K562 (cell line): ENCODE measurements around the gene CAPZB. TPM values are rescaled to one million over a fixed set of nuclear protein-coding genes. Genes with fewer than 3 reads are reported as not detected.

Experiments
- ATAC-seq: fragments of 200-7000 bp; cut with Tn5 transposase; 3 replicates; pipeline ENCODE4 v1.9.1; 2020; ENCODE audit warnings: moderate library complexity
- BruUV-seq: library from RNA; stranded (reverse); fragments of 400-500 nt; replicated peaks from 2 replicates; lab custom pipeline; 2021; lab: Mats Ljungman, UMichigan
- CTCF ChIA-PET: fragments of 300-600 bp; formaldehyde crosslinking; extraction: SDS; loops from one replicate; lab custom pipeline; 2021; ENCODE audit warnings: low intra/inter-chr PET ratio; lab: Yijun Ruan, JAX
- POLR2A ChIA-PET: fragments of 300-600, 350-650 bp; sonication (Branson Sonifier 250); formaldehyde crosslinking; extraction: SDS; loops from one replicate; lab custom pipeline; 2021; ENCODE audit warnings: antibody characterized with exemption, inconsistent platforms; lab: Yijun Ruan, JAX
- DNase-seq, 4 experiments: peaks; one replicate each; pipeline versions ENCODE4 v3.0.0 to v3.0.0-alpha.2; 2011 to 2018; ENCODE audit warnings: low spot score in 3 of 4, mixed read lengths in 3 of 4; ENCODE audit errors: extremely low read depth in 1 of 4
- FAIRE-seq: peaks from 2 replicates; lab custom pipeline; 2011; peaks lifted over from hg19 to GRCh38; lab: Jason Lieb, UNC
- H2AFZ ChIP-seq: 2 replicates; pipeline ENCODE4 v1.6.0; 2011; ENCODE audit warnings: low read depth, low read length, control low read depth, inconsistent platforms
- H3K27ac ChIP-seq: fragments of 200-600 bp; 3 replicates; pipeline ENCODE4 v1.8.0; 2011; ENCODE audit warnings: low read depth, mild to moderate bottlenecking, control low read depth, inconsistent platforms, low read length, moderate library complexity, mixed read lengths; ENCODE audit errors: extremely low read depth
- H3K27me3 ChIP-seq, 2 experiments: fragments of 300-600 bp in 1 of 2; 2 replicates in 1 of 2; 3 replicates in 1 of 2; pipeline versions ENCODE4 v1.6.0 to v1.8.0; 2011; ENCODE audit warnings: inconsistent platforms in 2 of 2, low read length in 2 of 2, mild to moderate bottlenecking in 1 of 2, mixed read lengths in 1 of 2, moderate library complexity in 1 of 2; ENCODE audit not compliant: control insufficient read depth in 2 of 2, insufficient read depth in 2 of 2
- H3K36me3 ChIP-seq: fragments of 300-600 bp; 3 replicates; pipeline ENCODE4 v1.8.0; 2011; ENCODE audit warnings: mild to moderate bottlenecking, low read length, inconsistent platforms; ENCODE audit not compliant: control insufficient read depth, insufficient read depth
- H3K4me1 ChIP-seq, 2 experiments: fragments of 200-600 bp in 1 of 2; replicated peaks in 1 of 2; 2 replicates in 1 of 2; 3 replicates in 1 of 2; pipeline versions ENCODE4 v1.5.1 to v1.8.0; 2011; ENCODE audit warnings: inconsistent platforms in 2 of 2, low read length in 2 of 2, mild to moderate bottlenecking in 1 of 2, mixed read lengths in 1 of 2, moderate library complexity in 1 of 2; ENCODE audit not compliant: control insufficient read depth in 2 of 2, insufficient read depth in 2 of 2
- H3K4me2 ChIP-seq: 2 replicates; pipeline ENCODE4 v1.6.1; 2011; ENCODE audit warnings: low read length, control low read depth, inconsistent platforms, mixed read lengths; ENCODE audit not compliant: insufficient read depth
- H3K4me3 ChIP-seq: fragments of 200-600 bp; sonication (generic), shearing (Covaris generic); 2 replicates; pipeline ENCODE4 v1.5.1; 2016; ENCODE audit warnings: control low read depth, inconsistent platforms
- H3K79me2 ChIP-seq: fragments of 200-600 bp; 3 replicates; pipeline ENCODE4 v1.8.0; 2011; ENCODE audit warnings: low read length, inconsistent platforms; ENCODE audit not compliant: control insufficient read depth, insufficient read depth
- H3K9ac ChIP-seq, 2 experiments: 2 replicates each; pipeline versions ENCODE4 v1.6.0 to v1.6.1; 2011; ENCODE audit warnings: low read depth in 2 of 2, low read length in 2 of 2, control low read depth in 1 of 2, inconsistent platforms in 1 of 2, mild to moderate bottlenecking in 1 of 2, mixed read lengths in 1 of 2; ENCODE audit not compliant: insufficient read depth in 1 of 2
- H3K9me1 ChIP-seq: one replicate; pipeline ENCODE4 v1.6.0; 2011; ENCODE audit warnings: inconsistent platforms, mild to moderate bottlenecking, low read length, moderate library complexity; ENCODE audit not compliant: control insufficient read depth, insufficient read depth
- H3K9me3 ChIP-seq: replicated peaks from 2 replicates; pipeline ENCODE4 v1.5.1; 2011; ENCODE audit warnings: low read depth, low read length, inconsistent platforms; ENCODE audit not compliant: control insufficient read depth, insufficient read depth
- H4K20me1 ChIP-seq: replicated peaks from 2 replicates; pipeline ENCODE4 v1.6.1; 2011; ENCODE audit warnings: low read length, inconsistent platforms, mixed read lengths; ENCODE audit not compliant: control insufficient read depth, insufficient read depth
- ATF1 ChIP-seq, 2 experiments: fragments of 450-650 bp in 1 of 2; IDR thresholded peaks; 2 replicates each; pipeline ENCODE4 v1.6.1; 2016; ENCODE audit warnings: missing compliant biosample characterization in 1 of 2, missing genetic modification characterization in 1 of 2
- BHLHE40 ChIP-seq: IDR thresholded peaks from 2 replicates; pipeline ENCODE4 v1.6.1; 2011; ENCODE audit warnings: low read length, improper control_type of control experiment
- CBFA2T2 ChIP-seq: fragments of 450-650 bp; conservative IDR thresholded peaks from 2 replicates; pipeline ENCODE4 v1.6.1; 2017; ENCODE audit warnings: mild to moderate bottlenecking
- CBFA2T3 ChIP-seq: fragments of 450-650 bp; IDR thresholded peaks from 2 replicates; pipeline ENCODE4 v1.6.1; 2017
- EP300 ChIP-seq: IDR thresholded peaks from 2 replicates; pipeline ENCODE4 v1.6.1; 2012; ENCODE audit warnings: low read length, improper control_type of control experiment
- HDAC2 ChIP-seq: fragments of 450-650 bp; IDR thresholded peaks from 2 replicates; pipeline ENCODE4 v1.6.1; 2016; ENCODE audit warnings: mild to moderate bottlenecking
- HIVEP1 ChIP-seq: fragments of 250-450 bp; sonication (Bioruptor Pico); IDR thresholded peaks from 2 replicates; pipeline ENCODE4 v1.4.0; 2020; ENCODE audit warnings: mild to moderate bottlenecking
- HNRNPK ChIP-seq: fragments of 200-400 bp; formaldehyde crosslinking; IDR thresholded peaks from one replicate; pipeline ENCODE4 v1.6.1; 2018; ENCODE audit warnings: mild to moderate bottlenecking, low read depth, low read length; ENCODE audit not compliant: poor library complexity, severe bottlenecking
- JUND ChIP-seq, 2 experiments: IDR thresholded peaks; 2 replicates in 1 of 2; 3 replicates in 1 of 2; pipeline ENCODE4 v1.6.1; 2011; ENCODE audit warnings: borderline replicate concordance in 2 of 2, low read depth in 2 of 2, low read length in 2 of 2, improper control_type of control experiment in 1 of 2, missing biosample characterization in 1 of 2, missing genetic modification characterization in 1 of 2, missing genetic modification reagents in 1 of 2
- KDM1A ChIP-seq, 2 experiments: fragments of 450-650 bp; IDR thresholded peaks; 2 replicates each; pipeline ENCODE4 v1.6.1; 2016; ENCODE audit warnings: mild to moderate bottlenecking in 2 of 2
- MECOM ChIP-seq: fragments of 250-450 bp; sonication (Bioruptor Pico); IDR thresholded peaks from 2 replicates; pipeline ENCODE4 v1.8.0; 2022; ENCODE audit warnings: inconsistent platforms
- MYC ChIP-seq, 2 experiments: fragments of 250-450 bp in 1 of 2; sonication (Bioruptor Pico) in 1 of 2; IDR thresholded peaks; 2 replicates each; pipeline versions ENCODE4 v1.5.1 to v1.6.1; 2012 to 2021; ENCODE audit warnings: low read depth in 2 of 2, borderline replicate concordance in 1 of 2, improper control_type of control experiment in 1 of 2, low read length in 1 of 2, mild to moderate bottlenecking in 1 of 2, moderate library complexity in 1 of 2
- NBN ChIP-seq: fragments of 450-650 bp; IDR thresholded peaks from 2 replicates; pipeline ENCODE4 v1.6.1; 2016; ENCODE audit warnings: low read depth, mild to moderate bottlenecking
- NFE2 ChIP-seq: IDR thresholded peaks from 2 replicates; pipeline ENCODE4 v1.6.1; 2014; ENCODE audit warnings: antibody characterized with exemption, low read depth
- POU5F1 ChIP-seq: fragments of 150-350 bp; IDR thresholded peaks from 2 replicates; pipeline ENCODE4 v1.6.1; 2014; ENCODE audit warnings: borderline replicate concordance, low read length, low read depth, mild to moderate bottlenecking; ENCODE audit not compliant: partially characterized antibody
- TBL1XR1 ChIP-seq, 2 experiments: IDR thresholded peaks; 2 replicates each; pipeline ENCODE4 v1.6.1; 2012; ENCODE audit warnings: improper control_type of control experiment in 2 of 2, low read length in 2 of 2, mild to moderate bottlenecking in 1 of 2
- TEAD1 ChIP-seq, 2 experiments: fragments of 450-650 bp in 1 of 2; sonication (generic) in 1 of 2; formaldehyde crosslinking; IDR thresholded peaks; 2 replicates each; pipeline versions ENCODE4 v1.4.0 to v1.8.0; 2020 to 2022; ENCODE audit warnings: mild to moderate bottlenecking in 2 of 2, missing genetic modification reagents in 1 of 2
- WGBS: fragments of 100-300 bp; shearing (Covaris generic); methylation state at CpG from one replicate; pipeline ENCODE4 v1.1.6; 2016; ENCODE audit warnings: low coverage, mixed read lengths; ENCODE audit not compliant: insufficient coverage; ENCODE audit errors: missing lambda C conversion rate; 5-methylcytosine and 5-hydroxymethylcytosine counted together
- in situ Hi-C: fragments of 300-500 bp; cut with MboI; formaldehyde crosslinking; loops from 4 replicates; pipeline ENCODE4 v1.15.0; 2018; ENCODE audit warnings: inconsistent platforms, mixed read lengths
- intact Hi-C: fragments of 100-400 bp; cut with micrococcal nuclease; formaldehyde crosslinking; loops from 2 replicates; pipeline ENCODE4 v1.14.2; 2022
- polyA plus RNA-seq, 8 experiments: library from polyadenylated mRNA; depleted of rRNA in 4 of 8; stranded (reverse) in 5 of 8; unstranded in 3 of 8; fragments of >200 nt; fragmentation: Nextera tagmentation in 2 of 8; fragmentation: Illumina TruSeq in 1 of 8; extraction: Ambion mirVana in 2 of 8; extraction: Trizol in 1 of 8; gene quantifications; 2 replicates each; pipeline versions ENCODE4 v1.2.1 to v1.2.3, GENCODE V29; 2011 to 2014; ENCODE audit warnings: inconsistent platforms in 1 of 8, missing spikeins in 1 of 8
- total RNA-seq, 7 experiments: library from RNA; depleted of rRNA in 6 of 7; stranded (reverse); fragments of >200 nt in 6 of 7; fragmentation: Illumina TruSeq in 2 of 7; extraction: Trizol in 2 of 7; gene quantifications; 2 replicates each; pipeline versions ENCODE4 v1.2.1 to v1.2.3, GENCODE V29; 2011 to 2021; ENCODE audit warnings: low replicate concordance in 1 of 7
- TF ChIP-seq, protein P1 (sequence below): fragments of 450-650 bp; formaldehyde crosslinking; IDR thresholded peaks from 2 replicates; pipeline ENCODE4 v1.4.0; 2020; ENCODE audit warnings: mild to moderate bottlenecking, moderate library complexity
- TF ChIP-seq, protein P2 (sequence below), 2 experiments: fragments of 250-450 bp in 1 of 2; fragments of 450-650 bp in 1 of 2; sonication (Bioruptor Pico) in 1 of 2; IDR thresholded peaks; 2 replicates each; pipeline versions ENCODE4 v1.6.1 to v1.8.0; 2016 to 2021; ENCODE audit warnings: mild to moderate bottlenecking in 2 of 2, moderate library complexity in 2 of 2, missing compliant biosample characterization in 1 of 2, missing genetic modification characterization in 1 of 2
- TF ChIP-seq, protein P3 (sequence below): fragments of 450-650 bp; IDR thresholded peaks from 2 replicates; pipeline ENCODE4 v1.6.1; 2016; ENCODE audit warnings: low read depth, mild to moderate bottlenecking, moderate library complexity

The CAPZB gene
- total and polyA plus RNA-seq, 9 of the 15 experiments (the other 6 are each of a cell fraction or from before 2014, with no cell fraction given): 57.6 to 297 (median 125) TPM

DNA sequence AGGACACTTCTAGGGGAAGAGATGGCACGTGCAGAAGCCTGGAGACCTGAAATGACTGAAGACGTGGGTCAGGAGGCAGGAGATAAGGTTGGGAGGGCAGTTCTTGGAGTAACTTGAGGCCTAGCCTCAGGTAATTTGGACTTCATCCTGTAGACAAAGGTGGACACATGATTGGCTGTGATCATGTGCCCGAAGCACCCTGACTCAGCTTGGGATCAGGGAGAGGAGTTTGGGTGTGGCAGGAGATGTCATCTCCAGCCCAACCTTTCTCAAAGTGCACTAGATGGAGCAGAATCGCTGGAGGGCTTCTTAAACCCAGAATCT lies 171.7 kb downstream of the CAPZB start:
- no peak overlapping the region for H2AFZ ChIP-seq
- peak overlapping the region; percentile 91 for H3K4me2 ChIP-seq
- ChIA-PET POLR2A (interaction anchor here (0.6 to 2.8 kb wide), 8 partner anchors 8 to 135 kb away, joined by 3 to 21 read pairs (median 4); partner anchors contain the start of genes EMC1 and MRTO4), CTCF (no interaction called here)
- DNase-seq: peak; percentile 55 to 81 (median 62)
- WGBS: 8% methylated on average over 4 of the region's 4 CpGs
- intact Hi-C loops: loop anchor here (5.0 kb wide), 1 partner anchor 61 kb away; the partner anchor contains the start of genes EMC1 and MRTO4
- H3K9me3 ChIP-seq: no peaks in the 10 kb centered on the region
- H3K4me1 ChIP-seq: peaks cover 54 to 76% of the 10 kb centered on the region in 2 experiments
- peaks cover 40% of the 10 kb centered on the region for H3K36me3 ChIP-seq
- BruUV-seq: no TSS peak
- H4K20me1 ChIP-seq: peaks cover 20% of the 10 kb centered on the region
- peak overlapping the region; percentile 97 for H3K27ac ChIP-seq
- in situ Hi-C loops: no loop called here
- no peak for ATAC-seq
- H3K27me3 ChIP-seq: no peaks in the 10 kb centered on the region
- FAIRE-seq: peak; percentile 65
- H3K9ac ChIP-seq: peak overlapping the region; percentile 88 to 95; a peak in 3 of 4 replicates
- peaks cover 2% of the 10 kb centered on the region for H3K9me1 ChIP-seq
- peaks cover 66% of the 10 kb centered on the region for H3K79me2 ChIP-seq
- peak overlapping the region; percentile 77; the same call in 1 of the 2 replicates for H3K4me3 ChIP-seq
- TF ChIP-seq TBL1XR1 (IDR thresholded peaks at IDR 0.05; ENCODE audit: low read length in 2 of 2) (0 out of 4 replicates have a peak, but pooled peaks of 1 of the 2 experiments have one; percentile 31), EP300 (peak; percentile 44; the same call in 1 of the 2 replicates), NFE2 (peak; percentile 63; the same call in 1 of the 2 replicates), KDM1A (IDR thresholded peaks at IDR 0.05) (peak in 1 of 2 experiments; percentile 28; a peak in 1 of 4 replicates), HNRNPK (no peak), HDAC2 (0 out of 2 replicates have a peak, but pooled peaks have one; percentile 49), POU5F1 (no peak), TEAD1 (CRISPR knock-in tag; IDR thresholded peaks at IDR 0.05) (no peak), ATF1 (CRISPR knock-in tag; IDR thresholded peaks at IDR 0.05) (no peak), ATF1 (tag; IDR thresholded peaks at IDR 0.05) (0 out of 2 replicates have a peak, but pooled peaks have one; percentile 21), JUND (IDR thresholded peaks at IDR 0.05; ENCODE audit: borderline replicate concordance, low read depth, low read length) (peak; percentile 36; the same call in 1 of the 2 replicates), JUND (tag; IDR thresholded peaks at IDR 0.05; ENCODE audit: borderline replicate concordance, low read depth, low read length) (no peak), HIVEP1 (CRISPR knock-in tag) (no peak), CBFA2T2 (peak; percentile 72), BHLHE40 (peak; percentile 98), MYC (IDR thresholded peaks at IDR 0.05; ENCODE audit: low read depth, low read length) (no peak), MYC (CRISPR knock-in tag; IDR thresholded peaks at IDR 0.05; ENCODE audit: borderline replicate concordance, low read depth) (0 out of 2 replicates have a peak, but pooled peaks have one; percentile 40), MECOM (0 out of 2 replicates have a peak, but pooled peaks have one; percentile 42), CBFA2T3 (peak; percentile 84), NBN (no peak; the same call in 1 of the 2 replicates)
- TF ChIP-seq, protein P1, sequence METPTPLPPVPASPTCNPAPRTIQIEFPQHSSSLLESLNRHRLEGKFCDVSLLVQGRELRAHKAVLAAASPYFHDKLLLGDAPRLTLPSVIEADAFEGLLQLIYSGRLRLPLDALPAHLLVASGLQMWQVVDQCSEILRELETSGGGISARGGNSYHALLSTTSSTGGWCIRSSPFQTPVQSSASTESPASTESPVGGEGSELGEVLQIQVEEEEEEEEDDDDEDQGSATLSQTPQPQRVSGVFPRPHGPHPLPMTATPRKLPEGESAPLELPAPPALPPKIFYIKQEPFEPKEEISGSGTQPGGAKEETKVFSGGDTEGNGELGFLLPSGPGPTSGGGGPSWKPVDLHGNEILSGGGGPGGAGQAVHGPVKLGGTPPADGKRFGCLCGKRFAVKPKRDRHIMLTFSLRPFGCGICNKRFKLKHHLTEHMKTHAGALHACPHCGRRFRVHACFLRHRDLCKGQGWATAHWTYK (CRISPR knock-in tag): no peak; the same call in 1 of the 2 replicates
- TF ChIP-seq, protein P2, sequence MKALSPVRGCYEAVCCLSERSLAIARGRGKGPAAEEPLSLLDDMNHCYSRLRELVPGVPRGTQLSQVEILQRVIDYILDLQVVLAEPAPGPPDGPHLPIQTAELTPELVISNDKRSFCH (CRISPR knock-in tag; IDR thresholded peaks at IDR 0.05): no peak
- TF ChIP-seq, protein P2 (tag; IDR thresholded peaks at IDR 0.05): peak; percentile 55; the same call in 1 of the 2 replicates
- TF ChIP-seq, protein P3, sequence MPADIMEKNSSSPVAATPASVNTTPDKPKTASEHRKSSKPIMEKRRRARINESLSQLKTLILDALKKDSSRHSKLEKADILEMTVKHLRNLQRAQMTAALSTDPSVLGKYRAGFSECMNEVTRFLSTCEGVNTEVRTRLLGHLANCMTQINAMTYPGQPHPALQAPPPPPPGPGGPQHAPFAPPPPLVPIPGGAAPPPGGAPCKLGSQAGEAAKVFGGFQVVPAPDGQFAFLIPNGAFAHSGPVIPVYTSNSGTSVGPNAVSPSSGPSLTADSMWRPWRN: peak; percentile 64; the same call in 1 of the 2 replicates
